RCC 7860 (cell line): Measurements from ENCODE around the gene PAXIP1.
A peak's percentile ranks its signal among the peaks of the same experiment; 100 is the strongest.
"Not testable (repeated sequence)": the region's sequence is repeated elsewhere in the genome, so short reads cannot be mapped to it uniquely, and the experiment has no call there.

ENCODE experiments used
- DNase-seq: peaks from one replicate; pipeline ENCODE4 v3.0.0-alpha.2; 2015; ENCODE audit warnings: low spot score
- FAIRE-seq: peaks from 2 replicates; lab custom pipeline; 2012; peaks lifted over from hg19 to GRCh38; lab: Jason Lieb, UNC

Gene PAXIP1

DNA sequence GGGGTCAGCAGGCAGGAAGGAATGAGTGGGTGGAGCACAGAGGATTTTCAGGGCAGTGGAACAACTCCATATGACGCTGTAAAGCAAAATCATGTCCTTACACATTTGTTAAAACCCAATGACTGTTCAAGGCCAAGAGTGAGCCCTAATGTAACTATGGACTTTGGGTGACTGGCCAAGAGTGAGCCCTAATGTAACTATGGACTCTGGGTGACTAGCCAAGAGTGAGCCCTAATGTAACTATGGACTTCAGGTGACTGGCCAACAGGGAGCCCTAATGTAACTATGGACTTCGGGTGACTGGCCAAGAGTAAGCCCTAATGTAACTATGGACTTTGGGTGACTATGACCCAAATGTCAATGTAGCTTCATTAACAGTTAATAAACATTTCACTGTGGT, 52.0 kb downstream of the PAXIP1 start:
- no peak for DNase-seq
- no peak for FAIRE-seq

DNA sequence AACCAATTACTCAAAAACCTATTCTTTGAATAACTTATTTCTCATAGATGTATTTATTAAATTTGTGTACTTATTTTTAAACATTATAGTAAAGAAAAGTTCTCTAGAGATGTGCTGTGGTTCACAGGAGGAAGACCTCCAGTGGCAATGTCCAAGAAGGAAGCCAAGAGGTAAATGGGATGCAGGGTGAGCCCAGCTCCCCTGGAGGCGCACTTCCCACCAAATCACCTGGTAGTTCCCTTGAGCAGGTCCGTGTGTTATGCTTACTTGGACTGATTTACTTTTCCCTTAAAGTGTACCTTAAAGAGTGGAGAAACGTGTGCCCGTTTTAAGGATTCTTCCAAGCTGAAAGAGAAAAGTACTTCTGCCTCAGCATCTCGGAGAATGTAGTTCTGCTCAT, 55.3 kb downstream of the PAXIP1 start:
- no peak for FAIRE-seq
- no peak for DNase-seq

DNA sequence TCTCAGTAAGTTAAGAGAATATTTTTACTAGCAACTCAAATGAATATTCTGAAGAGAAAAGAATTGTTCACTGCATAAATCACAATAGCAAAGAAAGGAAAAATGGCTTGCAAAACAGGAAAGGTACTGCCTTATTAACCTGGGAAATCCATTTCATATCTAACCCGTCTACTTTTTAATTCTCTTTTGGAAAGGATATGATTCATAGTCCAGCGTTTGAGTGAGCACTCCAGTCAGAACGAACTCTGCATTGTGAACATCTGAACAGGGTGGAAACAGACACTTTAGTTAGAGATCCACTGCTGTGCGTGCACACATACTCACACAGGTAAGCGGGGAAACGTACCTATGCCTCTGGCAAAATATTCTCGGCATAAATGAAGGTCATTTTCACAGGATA, 56.8 kb downstream of the PAXIP1 start:
- DNase-seq (no peak), FAIRE-seq (no peak)

DNA sequence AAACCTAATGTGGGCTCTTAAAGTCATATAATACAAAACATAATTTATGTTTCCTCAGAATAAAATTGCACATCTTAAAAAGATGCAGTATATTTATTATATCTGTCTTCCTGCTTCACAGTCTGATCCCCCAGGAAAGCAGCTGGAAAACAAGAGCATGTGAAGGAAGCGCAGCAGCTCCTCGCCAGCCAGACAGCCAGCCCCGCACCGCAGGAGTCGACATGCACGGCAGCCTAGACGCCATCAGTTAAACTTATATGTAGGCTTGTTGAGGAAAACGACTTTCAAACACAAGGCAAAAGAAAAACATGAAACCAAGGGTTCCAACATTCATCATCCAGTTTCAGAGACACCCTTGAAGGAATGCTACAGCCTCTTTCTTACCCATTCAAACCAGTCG, 59.0 kb downstream of the PAXIP1 start:
- FAIRE-seq (no peak), DNase-seq (no peak)

DNA sequence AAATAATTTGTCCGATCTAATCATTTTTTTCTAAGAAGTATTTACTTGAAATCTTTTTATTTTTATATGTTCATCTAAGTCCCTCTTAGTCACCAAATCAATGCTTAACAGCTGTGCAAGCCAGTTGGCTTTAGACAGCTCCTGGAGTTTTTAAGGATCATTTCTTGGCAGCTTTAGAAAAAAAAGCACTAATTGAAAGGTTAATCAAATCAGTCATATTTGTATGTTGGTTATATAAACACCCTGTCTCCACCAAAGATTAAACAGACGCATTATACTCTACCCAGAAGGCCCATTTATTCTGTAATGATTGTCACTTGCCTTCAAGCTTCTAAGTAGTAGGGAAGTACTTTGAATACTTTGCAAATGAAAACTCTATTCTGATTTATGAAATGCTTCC, 60.2 kb downstream of the PAXIP1 start:
- FAIRE-seq (no peak), DNase-seq (no peak)

DNA sequence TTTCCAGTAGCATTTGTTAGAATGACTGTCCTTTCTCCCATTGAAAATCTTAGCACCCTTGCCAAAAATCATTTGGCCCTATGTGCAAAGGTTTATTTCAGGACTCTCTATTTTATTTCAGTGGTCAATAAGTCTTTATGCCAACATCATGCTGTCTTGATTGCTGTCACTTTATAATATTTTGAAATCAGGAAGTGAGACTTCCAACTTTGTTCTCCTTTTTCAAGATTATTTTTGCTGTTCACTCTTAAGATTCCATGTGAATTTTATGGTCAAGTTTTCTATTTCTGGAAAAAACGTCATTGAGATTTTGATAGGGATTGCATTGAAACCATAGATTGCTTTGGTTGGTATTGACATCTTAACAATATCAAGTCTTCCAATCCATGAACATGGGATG, 65.1 kb downstream of the PAXIP1 start:
- no peak for FAIRE-seq
- no peak for DNase-seq

DNA sequence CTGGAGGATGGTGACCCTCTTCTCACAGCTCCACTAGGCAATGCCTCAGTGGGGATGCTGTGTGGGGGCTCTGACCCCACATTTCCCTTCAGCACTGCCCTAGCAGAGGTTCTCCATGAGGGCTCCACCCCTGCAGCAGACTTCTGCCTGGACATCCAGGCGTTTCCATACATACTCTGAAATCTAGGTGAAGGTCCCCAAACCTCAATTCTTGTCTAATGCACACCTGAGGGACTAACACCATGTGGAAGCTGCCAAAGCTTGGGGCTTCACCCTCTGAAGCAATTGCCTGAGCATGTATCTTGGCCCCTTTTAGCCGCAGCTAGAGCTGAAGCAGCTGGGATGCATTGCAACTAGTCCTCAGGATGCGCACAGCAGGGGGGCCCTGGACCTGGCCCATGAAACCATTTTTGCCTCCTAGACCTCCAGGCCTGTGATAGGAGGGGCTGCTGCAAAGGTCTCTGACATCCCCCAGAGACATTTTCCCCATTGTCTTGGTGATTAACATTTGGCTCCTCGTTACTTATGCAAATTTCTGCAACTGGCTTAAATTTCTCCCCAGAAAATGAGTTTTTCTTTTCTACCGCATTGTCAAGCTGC, 68.5 kb downstream of the PAXIP1 start:
- not testable (repeated sequence) for FAIRE-seq, DNase-seq

DNA sequence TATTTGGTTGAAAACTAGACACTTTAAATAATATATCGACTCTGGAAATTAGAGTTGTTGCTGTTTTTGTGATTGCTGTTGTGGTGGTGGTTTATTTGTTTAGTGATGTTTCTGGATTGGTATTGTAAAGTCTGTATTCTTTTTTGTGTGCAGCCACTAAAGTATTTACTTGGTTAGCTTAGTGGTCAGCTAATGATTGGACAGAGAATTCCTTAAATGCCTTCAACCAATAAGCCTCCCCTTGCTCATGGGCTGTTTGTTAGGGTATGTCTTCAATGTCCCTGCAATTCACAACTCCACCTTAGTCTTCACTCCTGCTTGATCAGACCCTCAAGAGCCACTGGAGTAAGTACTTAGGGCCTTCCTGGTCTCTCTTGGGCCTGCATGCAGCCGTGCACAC, 71.0 kb downstream of the PAXIP1 start:
- no peak for FAIRE-seq

DNA sequence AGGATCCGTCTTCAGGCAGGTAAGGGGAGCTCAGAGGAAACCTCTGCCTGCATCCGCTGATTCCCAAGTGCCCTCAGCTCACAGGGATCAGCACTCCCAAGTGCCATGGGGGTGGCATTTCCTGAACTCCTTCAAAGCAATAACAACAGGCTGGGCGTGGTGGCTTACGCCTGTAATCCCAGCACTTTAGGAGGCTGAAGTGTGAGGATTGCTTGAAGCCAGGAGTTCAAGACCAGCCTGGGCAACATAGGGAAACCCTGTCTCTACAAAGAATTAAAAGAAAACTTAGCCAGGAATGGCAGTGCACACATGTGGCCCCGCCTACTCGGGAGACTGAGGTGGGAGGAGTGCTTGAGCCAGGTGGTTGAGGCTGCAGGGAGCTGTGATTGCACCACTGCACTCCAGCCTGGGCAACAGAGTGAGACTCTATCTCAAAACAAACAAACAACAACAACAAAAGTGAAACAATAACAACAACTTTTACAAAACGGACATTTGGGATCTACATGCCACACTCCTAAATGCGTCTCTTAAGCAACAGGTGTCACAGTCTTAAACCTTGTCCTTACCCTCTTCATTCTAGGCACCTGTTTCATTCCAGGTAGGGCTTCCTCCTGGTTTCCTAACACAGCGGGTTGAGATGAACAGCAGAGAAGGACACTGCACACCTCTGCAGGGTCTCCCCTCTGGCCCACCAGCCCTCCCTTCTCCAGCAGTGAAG, 73.8 kb downstream of the PAXIP1 start:
- FAIRE-seq (no peak), DNase-seq (no peak)

More for the DNA sequence above, 71.0 kb downstream of the PAXIP1 start:
- DNase-seq, result no peak

DNA sequence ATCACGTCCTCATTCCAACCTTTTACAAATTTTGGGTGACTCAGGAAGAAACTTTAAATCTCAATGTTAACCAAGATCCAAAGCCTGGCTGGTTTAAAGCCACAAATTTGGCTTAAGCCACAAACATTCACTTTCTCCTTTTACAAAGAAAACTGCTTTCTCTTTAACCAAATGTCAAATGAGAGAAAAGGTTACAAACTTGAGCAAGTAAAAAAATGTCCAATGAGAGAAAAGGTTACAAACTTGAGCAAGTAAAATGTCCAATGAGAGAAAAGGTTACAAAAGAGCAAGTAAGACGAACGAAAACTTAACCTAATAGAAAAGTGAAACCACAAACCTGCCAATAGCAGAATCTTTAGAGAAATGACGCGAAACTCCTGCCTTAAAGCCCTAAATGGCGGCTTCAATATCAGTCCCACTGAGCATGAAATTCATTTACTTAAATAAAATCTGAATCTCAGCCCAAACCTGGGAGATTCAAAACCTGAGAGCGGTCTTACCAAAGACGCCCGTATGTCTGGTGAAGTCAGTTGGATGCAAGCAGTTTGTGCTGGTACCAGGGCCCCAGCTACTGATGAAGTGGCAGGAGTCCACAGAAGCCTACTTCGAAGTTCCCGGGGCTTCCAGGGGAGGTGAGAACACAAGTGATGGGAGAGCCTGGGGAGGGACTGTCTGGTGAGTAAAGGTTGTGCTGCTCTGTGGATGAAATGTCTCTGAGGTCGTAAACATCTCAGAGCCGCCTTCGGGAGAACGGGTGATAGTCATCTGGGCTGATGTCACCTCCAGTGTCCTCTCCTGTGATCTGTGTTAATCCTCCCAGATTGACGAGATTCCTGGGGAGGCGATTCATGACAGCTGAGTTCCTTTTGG, 74.6 kb downstream of the PAXIP1 start:
- FAIRE-seq, result peak; percentile 98

DNA sequence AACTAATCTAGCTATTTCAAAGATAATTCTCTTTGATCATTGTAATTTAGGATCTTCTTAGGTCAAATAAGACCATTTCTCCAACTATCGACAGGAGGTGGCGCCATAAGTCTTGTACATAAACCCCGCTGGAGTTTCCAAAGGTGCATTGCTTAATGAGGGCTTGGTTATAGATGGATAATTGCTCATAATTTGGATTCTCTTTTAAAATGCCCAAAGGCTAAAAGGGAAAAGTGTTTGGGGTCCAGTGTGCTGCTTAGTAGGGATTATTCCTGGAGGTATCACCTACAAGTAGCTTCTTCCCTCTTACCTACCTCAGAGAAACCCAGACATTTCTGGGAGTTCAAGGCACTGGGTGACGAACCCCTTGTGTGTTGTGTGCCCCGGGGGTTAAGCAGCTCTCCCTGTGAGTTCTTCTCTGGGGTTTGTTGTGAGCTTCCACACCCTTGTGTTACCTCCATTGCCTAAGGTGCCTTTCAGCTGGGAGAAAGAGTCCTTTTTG, 75.2 kb downstream of the PAXIP1 start:
- peak; percentile 59 for DNase-seq

More for the DNA sequence above, 74.6 kb downstream of the PAXIP1 start:
- DNase-seq, result peak; percentile 91

DNA sequence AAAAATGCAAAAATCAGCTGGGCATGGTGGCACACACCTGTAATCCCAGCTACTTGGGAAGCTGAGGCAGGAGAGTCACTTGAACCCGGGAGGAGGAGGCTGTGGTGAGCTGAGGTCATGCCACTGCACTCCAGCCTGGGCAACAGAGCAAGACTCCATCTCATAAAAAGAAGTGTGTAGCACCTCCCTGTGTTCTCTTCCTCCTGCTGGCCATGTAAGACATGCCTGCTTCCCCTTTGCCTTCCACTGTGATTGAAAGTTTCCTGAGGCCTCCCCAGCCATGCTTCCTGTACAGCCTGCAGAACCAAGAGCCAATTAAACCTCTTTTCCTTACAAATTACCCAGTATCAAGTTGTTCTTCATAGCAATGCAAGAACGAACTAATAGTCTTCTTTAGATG, 80.5 kb downstream of the PAXIP1 start:
- FAIRE-seq, DNase-seq: not testable (repeated sequence)

More for the DNA sequence above, 75.2 kb downstream of the PAXIP1 start:
- peak; percentile 87 for FAIRE-seq

DNA sequence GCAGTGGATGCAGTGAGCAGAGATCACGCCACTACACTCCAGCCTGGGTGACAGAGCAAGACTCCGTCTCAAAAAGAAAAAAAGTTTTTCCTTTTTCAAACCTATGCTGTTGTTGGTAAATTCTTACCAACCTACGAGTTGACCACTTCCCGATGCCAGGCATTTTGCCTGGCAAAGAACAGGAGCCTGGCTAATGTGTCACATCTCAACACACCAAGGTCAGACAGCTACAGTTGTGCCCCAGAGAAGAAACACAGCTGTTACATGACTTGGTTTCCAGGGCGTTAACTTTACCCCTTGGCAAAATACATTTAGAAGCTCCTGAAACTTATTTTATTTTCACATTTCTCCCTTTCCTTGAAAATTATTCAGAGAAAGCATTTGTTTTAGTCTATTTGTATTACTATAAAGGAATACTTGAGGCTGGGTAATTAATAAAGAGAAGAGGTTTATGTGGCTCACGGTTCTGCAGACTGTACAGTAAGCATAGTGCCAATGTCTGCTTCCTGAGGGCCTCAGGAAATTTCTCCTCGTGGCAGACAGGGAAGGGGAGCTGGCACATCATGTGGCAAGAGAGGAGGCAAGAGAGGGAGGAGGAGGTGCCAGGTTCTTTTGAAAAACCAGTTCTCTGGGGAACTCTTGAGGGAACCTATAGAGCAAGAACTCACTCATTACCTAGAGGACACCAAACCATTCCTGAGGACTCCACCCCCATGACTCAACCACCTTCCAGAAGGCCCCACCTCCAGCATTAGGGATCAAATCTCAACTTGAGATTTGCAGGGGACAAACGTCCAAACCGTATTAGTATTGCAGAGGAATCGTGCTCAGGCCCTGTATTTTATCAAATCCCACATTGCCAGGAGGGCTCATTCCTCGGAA, 83.3 kb downstream of the PAXIP1 start:
- DNase-seq (no peak), FAIRE-seq (no peak)

DNA sequence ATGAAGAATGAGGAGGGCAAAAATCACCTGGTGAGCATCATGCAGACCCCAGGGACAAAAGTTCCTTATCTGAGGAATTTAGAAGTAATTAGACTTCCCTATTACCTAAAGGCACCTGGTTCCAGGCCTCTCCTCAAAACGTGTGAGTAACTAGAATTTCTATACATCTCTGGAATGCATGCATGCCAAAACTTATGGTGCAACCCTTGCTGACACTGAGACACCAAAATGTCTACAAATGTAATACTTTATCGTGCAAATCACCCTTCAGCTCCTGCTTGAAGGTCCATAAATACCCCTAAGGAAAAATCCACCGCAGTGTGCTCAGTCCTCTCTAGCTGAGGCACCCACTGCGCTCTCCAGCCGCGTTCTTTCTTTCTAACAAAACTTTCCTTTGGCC, 84.2 kb downstream of the PAXIP1 start:
- no peak for FAIRE-seq
- no peak for DNase-seq

DNA sequence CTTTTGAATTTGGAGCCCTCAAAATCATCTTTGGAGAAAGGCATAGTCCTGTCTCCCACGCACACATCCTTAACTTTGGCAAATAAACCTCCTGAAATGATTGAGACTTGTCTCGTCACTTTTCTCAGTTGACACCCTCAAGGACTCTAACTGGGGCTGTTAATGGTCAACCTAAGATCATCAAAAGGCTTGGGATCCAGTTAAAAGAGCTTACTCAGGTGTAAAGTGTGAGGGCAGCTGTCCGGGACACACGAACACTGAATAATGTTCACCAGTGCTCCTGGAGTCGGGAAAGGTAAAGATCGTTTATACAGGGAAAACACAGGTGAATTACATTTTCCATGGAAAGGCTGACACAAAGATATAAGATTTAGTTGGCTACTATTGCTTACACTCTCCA, 84.7 kb downstream of the PAXIP1 start:
- DNase-seq (no peak), FAIRE-seq (no peak)

DNA sequence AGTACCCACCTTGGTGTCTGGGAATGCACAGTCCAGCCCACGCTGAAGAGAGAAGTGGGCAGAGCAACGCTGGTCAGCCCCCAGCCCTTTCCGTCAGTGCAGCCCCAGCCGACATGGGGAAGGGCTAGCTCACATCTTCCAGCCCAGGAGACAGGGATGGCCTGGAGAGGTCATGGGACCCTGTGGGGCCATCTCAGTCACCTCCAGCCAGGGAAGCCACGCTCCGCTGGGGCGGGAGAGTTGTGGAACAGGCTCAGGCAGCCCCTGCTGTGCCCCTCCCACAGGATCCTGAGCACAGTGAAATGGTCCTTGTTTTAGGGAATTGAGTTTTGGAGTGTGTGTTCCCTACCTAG, 85.1 kb downstream of the PAXIP1 start:
- DNase-seq (no peak), FAIRE-seq (no peak)

DNA sequence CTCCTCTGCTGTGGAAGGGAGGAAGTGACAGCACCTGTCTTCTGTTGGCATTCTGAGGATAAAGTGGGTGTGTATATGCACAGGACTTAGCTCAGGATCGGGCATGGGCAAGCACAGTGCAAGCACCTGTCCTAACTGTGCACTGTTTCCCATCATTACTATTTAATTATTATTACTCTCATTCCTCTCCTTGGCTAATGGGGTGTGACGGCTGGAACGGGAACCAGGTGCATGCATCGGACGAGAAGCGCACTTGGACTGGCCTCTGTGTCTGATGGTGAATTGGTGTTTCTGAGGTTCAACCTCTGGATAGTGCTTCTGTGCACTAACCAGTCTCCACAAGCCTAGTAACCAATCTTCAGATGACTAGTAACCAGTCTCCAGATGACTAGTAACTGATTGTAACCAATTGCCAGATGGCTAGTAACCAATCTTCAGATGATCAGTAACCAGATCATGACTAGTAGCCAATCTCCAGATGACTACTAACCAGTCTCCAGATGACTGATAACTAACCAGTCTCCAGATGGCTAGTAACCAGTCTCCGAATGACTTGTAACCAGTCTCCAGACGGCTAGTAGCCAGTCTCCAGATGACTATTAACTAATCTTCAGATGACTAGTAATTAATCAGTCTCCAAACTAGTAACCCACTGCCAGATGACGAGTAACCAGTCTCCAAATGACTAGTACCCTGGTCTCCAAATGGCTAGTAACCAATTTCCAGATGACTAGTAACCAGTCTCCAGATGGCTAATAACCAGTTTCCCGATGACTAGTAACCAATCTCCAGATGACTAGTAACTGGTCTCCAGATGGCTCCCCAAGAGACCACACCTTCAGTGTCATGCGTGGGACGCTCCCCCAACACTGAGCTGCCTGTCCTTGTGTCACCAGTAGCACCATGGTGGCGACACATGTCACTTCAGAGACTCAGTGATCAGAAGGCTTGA, 85.8 kb downstream of the PAXIP1 start:
- FAIRE-seq (no peak), DNase-seq (no peak)

DNA sequence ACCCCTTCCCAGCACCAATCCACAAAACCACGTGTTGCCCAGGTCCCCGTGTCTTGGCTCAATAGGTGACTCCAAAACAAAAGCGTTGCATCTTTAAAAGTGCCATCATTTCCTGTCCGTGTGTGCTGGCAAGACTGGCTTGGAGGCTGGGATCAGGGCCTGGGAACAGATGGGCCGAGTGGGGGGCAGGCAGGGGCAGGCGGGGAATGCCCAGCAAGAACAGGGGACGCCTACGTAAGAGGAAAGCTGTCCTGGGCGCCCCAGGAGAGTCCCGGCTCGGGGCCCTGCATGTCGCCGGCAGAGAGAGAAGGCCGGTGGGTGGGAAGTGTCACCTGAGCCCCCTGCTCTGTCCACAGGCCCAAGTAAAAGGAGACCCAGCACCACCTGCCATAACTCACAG, 86.5 kb downstream of the PAXIP1 start:
- no peak for FAIRE-seq
- no peak for DNase-seq

DNA sequence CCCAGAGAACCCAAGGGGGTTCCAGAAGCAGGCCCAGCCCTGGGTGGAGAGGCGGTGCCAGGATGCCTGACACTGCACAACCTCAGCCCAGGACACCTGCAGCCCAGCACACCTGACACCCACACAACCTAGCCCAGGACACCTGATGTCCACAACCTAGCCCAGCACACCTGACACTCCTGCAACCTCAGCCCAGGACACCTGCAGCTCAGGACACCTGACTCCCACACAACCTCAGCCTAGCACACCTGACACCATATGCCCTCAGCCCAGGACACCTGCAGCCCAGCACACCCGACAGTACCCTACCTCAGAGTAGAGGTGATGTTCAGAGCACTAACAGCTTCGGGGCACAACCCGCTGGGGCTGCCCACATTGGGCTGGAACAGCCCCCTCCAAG, 87.3 kb downstream of the PAXIP1 start:
- FAIRE-seq (no peak), DNase-seq (no peak)

DNA sequence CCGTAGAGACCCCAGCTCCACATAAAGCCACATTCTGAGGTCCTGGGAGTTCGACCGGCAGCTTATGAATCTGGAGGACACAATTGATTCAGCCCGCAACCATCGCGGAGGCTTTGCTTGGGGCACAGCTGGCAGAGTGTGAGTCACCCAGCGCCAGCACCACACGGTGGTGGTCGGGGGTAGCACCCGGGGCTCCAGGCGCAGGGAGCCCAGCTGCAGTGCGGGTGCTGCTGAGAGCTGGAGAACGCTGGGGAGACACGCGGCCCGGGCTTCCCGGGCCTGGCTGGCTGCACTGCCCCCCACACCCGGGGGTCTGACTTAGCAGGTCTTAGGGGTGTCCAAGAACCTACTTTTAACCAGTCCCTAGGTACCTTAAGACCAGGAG, 87.9 kb downstream of the PAXIP1 start:
- FAIRE-seq (no peak), DNase-seq (no peak)
